ENCODE results near the gene PPARG. TPM values are rescaled to one million over a fixed set of nuclear protein-coding genes. Genes with fewer than 3 reads are reported as not detected.

Gene PPARG
- total and polyA plus RNA-seq, 2 experiments from 2014 or later, result 0.45 to 1.2 TPM

DNA sequence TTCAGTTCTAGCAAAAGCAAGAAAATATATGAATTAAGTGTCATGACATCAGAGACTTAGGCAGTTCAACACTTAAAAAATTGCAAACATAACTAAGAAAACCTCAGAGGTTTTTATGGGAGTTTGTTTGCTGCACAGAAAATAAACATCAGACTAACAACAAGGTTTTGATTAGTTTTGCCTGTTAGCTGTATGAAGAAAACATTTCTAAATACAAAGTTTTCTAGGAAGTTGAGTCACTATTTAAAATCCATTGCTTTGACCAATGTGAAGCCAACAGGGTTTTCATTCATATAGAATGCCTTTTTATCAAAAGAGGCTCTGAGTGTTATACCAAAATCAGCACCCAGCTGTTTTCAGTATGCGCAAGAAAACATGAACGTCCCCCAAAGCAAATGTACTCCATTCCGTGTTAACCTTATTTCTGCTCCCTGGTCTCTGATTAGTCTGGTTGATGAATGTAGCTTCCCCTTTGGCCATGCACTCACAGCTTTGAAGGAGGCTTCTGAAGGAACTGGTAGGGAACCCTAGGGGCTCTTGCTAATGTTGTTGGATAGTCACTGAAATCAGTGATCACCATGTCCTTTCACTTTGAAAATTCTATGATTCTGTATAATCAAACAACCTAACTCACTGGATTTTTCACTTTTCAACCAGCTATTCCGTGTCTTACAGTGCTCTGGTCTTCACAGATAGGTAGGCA lies 105.8 kb downstream of the PPARG start:
- Histone ChIP-seq H3K4me1 (ENCODE audit: low read depth) (no peaks in the 10 kb centered on the region), H3K9me3 (ENCODE audit: low read depth) (no peaks in the 10 kb centered on the region), H3K4me3 (no peak overlapping the region), H3K36me3 (no peaks in the 10 kb centered on the region), H3K27me3 (no peaks in the 10 kb centered on the region), H3K27ac (no peak overlapping the region)
- no peak for DNase-seq (ENCODE audit: low read depth in 1 of 2, low spot score in 1 of 2)
- TF ChIP-seq, protein P1, sequence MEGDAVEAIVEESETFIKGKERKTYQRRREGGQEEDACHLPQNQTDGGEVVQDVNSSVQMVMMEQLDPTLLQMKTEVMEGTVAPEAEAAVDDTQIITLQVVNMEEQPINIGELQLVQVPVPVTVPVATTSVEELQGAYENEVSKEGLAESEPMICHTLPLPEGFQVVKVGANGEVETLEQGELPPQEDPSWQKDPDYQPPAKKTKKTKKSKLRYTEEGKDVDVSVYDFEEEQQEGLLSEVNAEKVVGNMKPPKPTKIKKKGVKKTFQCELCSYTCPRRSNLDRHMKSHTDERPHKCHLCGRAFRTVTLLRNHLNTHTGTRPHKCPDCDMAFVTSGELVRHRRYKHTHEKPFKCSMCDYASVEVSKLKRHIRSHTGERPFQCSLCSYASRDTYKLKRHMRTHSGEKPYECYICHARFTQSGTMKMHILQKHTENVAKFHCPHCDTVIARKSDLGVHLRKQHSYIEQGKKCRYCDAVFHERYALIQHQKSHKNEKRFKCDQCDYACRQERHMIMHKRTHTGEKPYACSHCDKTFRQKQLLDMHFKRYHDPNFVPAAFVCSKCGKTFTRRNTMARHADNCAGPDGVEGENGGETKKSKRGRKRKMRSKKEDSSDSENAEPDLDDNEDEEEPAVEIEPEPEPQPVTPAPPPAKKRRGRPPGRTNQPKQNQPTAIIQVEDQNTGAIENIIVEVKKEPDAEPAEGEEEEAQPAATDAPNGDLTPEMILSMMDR (IDR thresholded peaks at IDR 0.05; ENCODE audit: low read depth, low read length), result no peak

DNA sequence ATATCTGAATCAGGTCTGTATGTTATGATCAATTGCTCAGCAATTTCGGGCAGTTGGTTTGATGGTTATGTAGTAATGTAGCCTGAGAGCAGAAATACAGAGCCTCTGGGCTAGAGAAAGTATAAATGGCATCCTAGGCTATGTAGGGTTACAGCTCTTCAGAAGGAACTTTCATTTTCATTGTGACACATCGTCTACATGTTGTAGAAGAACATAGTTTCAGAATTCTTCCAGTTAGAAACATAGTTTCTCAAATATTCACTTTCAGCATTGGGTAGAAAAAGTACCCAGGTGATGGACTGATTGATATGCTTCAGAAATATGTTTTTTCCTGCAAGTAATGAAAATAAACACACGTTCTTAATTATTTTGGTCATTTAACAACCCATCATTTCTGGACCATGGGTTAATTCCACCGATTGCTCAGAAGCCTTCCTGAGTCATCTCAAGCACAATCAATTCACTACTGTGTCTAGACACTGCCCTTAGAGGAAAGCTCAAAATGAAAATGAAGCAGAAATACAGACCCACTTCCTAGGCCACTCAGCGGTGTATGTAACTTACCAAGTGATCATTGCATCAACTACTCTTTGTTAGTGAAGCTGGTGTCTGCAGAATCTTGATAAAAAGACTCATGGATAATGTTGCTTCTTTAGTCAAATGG lies 106.6 kb downstream of the PPARG start:
- H3K36me3 ChIP-seq, result no peaks in the 10 kb centered on the region
- TF ChIP-seq, protein P1 (IDR thresholded peaks at IDR 0.05; ENCODE audit: low read depth, low read length), result no peak
- no peaks in the 10 kb centered on the region for H3K27me3 ChIP-seq
- no peak overlapping the region for H3K4me3 ChIP-seq
- no peaks in the 10 kb centered on the region for H3K4me1 ChIP-seq (ENCODE audit: low read depth)
- no peak overlapping the region for H3K27ac ChIP-seq
- H3K9me3 ChIP-seq (ENCODE audit: low read depth), result no peaks in the 10 kb centered on the region
- no peak for DNase-seq (ENCODE audit: low read depth in 1 of 2, low spot score in 1 of 2)

DNA sequence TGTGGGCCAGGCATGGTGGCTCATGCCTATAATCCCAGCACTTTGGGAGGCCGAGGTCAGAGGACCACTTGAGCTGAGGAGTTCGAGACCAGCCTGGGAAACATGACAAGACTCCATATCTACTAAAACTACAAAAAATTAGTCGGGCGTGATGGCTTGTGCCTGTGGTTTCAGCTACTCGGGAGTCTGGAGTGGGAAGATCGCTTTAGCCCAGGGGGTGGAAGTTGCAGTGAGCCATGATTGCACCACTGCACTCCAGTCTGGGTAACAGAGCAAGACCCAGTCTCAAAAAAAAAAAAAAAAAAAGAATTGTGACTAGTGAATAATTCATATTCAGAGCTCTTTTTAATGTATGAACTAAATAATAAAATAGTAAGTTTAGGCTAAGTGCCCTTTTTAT lies 107.6 kb downstream of the PPARG start:
- no peak overlapping the region for H3K4me3 ChIP-seq
- no peaks in the 10 kb centered on the region for H3K36me3 ChIP-seq
- TF ChIP-seq, protein P1 (IDR thresholded peaks at IDR 0.05; ENCODE audit: low read depth, low read length), result no peak
- no peak for DNase-seq (ENCODE audit: low read depth in 1 of 2, low spot score in 1 of 2)
- no peak overlapping the region for H3K27ac ChIP-seq
- H3K27me3 ChIP-seq, result no peaks in the 10 kb centered on the region
- no peaks in the 10 kb centered on the region for H3K4me1 ChIP-seq (ENCODE audit: low read depth)
- no peaks in the 10 kb centered on the region for H3K9me3 ChIP-seq (ENCODE audit: low read depth)

DNA sequence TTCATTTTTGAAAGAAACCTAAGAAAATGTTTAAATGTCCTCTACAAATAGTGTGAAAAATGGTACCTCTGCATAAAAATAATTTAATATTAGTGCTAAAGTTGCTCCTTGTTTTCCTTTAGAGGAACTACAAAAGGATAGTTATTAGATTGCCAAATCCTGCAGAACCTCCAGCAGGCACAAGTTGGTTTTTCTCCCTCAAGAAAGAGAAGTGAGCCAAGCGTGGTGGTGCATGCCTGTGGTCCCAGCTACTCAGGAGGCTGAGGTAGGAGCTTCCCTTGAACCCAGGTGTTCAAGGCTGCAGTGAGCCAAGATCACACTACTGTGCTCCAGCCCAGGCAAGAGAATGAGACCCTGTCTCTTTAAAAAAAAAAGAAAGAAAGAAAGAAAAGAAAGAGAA lies 110.4 kb downstream of the PPARG start:
- no peak for DNase-seq (ENCODE audit: low read depth in 1 of 2, low spot score in 1 of 2)
- no peaks in the 10 kb centered on the region for H3K27me3 ChIP-seq
- H3K27ac ChIP-seq, result no peak overlapping the region
- TF ChIP-seq, protein P1 (IDR thresholded peaks at IDR 0.05; ENCODE audit: low read depth, low read length), result no peak
- H3K9me3 ChIP-seq (ENCODE audit: low read depth), result no peaks in the 10 kb centered on the region
- no peaks in the 10 kb centered on the region for H3K4me1 ChIP-seq (ENCODE audit: low read depth)
- H3K4me3 ChIP-seq, result no peak overlapping the region
- no peaks in the 10 kb centered on the region for H3K36me3 ChIP-seq

DNA sequence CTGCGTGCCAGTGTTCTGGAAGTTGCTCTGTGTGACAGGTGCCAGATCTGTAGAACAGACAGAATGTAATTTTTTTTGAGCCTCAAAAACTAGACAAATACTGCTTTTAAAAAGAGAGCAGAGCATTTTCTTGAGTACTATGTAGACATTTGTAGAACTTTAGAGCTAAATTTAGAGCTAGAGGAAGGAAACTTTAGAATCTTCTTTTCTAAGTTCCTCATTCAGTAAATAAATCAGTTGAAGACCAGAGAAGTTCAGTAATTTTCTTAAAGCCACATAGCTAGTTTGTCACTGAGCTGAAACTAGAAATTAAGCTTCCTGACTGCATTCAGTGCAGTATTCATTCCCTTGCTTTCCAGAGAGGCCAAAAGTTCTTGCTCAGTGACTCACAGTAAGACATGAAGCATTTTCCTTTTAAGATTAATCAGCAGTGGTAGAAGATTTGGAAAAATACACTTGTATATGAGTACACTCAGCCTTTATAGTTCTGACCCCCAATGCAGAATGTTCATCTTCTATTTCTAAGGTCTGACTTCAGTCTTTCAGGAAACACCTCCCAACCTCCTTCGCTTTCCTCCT lies 111.8 kb downstream of the PPARG start:
- TF ChIP-seq, protein P1 (IDR thresholded peaks at IDR 0.05; ENCODE audit: low read depth, low read length), result no peak
- Histone ChIP-seq H3K36me3 (no peaks in the 10 kb centered on the region), H3K4me3 (no peak overlapping the region), H3K27ac (no peak overlapping the region), H3K4me1 (ENCODE audit: low read depth) (no peaks in the 10 kb centered on the region), H3K27me3 (no peaks in the 10 kb centered on the region), H3K9me3 (ENCODE audit: low read depth) (no peaks in the 10 kb centered on the region)
- DNase-seq (ENCODE audit: low read depth in 1 of 2, low spot score in 1 of 2), result peak in 1 of 2 donors; percentile 78
